A549 (cell line): ENCODE measurements around the gene SNRNP35. TPM values are rescaled to one million over a fixed set of nuclear protein-coding genes. Genes with fewer than 3 reads are reported as not detected.

Source experiments
- ATAC-seq, 2 experiments: fragments of 200-7000 bp in 1 of 2; fragments of >200 bp in 1 of 2; cut with Nextera tagmentation in 1 of 2; cut with Tn5 transposase in 1 of 2; 3 replicates each; pipeline versions ENCODE4 v1.8.0 to v1.9.1; 2018 to 2020; ENCODE audit warnings: mild to moderate bottlenecking in 1 of 2, moderate library complexity in 1 of 2
- CTCF ChIA-PET: fragments of 300-600 bp; sonication (Branson Sonifier 250); formaldehyde crosslinking; extraction: SDS; loops from one replicate; lab custom pipeline; 2021; ENCODE audit warnings: antibody characterized with exemption, inconsistent platforms; lab: Yijun Ruan, JAX
- POLR2A ChIA-PET: fragments of 350-600 bp; formaldehyde crosslinking; extraction: SDS; loops from one replicate; lab custom pipeline; 2021; ENCODE audit warnings: antibody characterized with exemption, inconsistent platforms; lab: Yijun Ruan, JAX
- DNase-seq, 2 experiments: peaks; one replicate each; pipeline versions ENCODE4 v3.0.0 to v3.0.0-alpha.2; 2011 to 2016; ENCODE audit warnings: low read depth in 1 of 2, low spot score in 1 of 2
- FAIRE-seq: peaks from 2 replicates; lab custom pipeline; 2011; peaks lifted over from hg19 to GRCh38; lab: Jason Lieb, UNC
- H3K27ac ChIP-seq, 2 experiments: fragments of >200 bp; sonication (Bioruptor Twin); formaldehyde crosslinking; 3 replicates each; pipeline ENCODE4 v1.5.1; 2016 to 2017
- H3K4me1 ChIP-seq: fragments of >200 bp; sonication (Bioruptor Twin); formaldehyde crosslinking; 3 replicates; pipeline ENCODE4 v1.6.1; 2016
- H3K4me2 ChIP-seq: fragments of >200 bp; sonication (Bioruptor Twin); formaldehyde crosslinking; 3 replicates; pipeline ENCODE4 v1.6.1; 2016
- H3K4me3 ChIP-seq: fragments of >200 bp; sonication (Bioruptor Twin); formaldehyde crosslinking; 3 replicates; pipeline ENCODE4 v1.5.1; 2016
- H3K9me3 ChIP-seq: fragments of >200 bp; sonication (Bioruptor Twin); formaldehyde crosslinking; 3 replicates; pipeline ENCODE4 v1.6.1; 2016
- BHLHE40 ChIP-seq: IDR thresholded peaks from 2 replicates; pipeline ENCODE4 v1.6.1; 2012; ENCODE audit warnings: low read depth, low read length, inconsistent platforms
- CBX8 ChIP-seq: fragments of 200-600 bp; sonication (generic); IDR thresholded peaks from 2 replicates; pipeline ENCODE4 v1.6.1; 2016
- CEBPB ChIP-seq, 2 experiments: fragments of >200 bp in 1 of 2; sonication (Bioruptor Twin) in 1 of 2; formaldehyde crosslinking in 1 of 2; IDR thresholded peaks; 2 replicates each; pipeline ENCODE4 v1.6.1; 2012 to 2016
- CHD4 ChIP-seq: fragments of 200-600 bp; sonication (generic); IDR thresholded peaks from 2 replicates; pipeline ENCODE4 v1.6.1; 2016; ENCODE audit warnings: antibody characterized with exemption, mild to moderate bottlenecking, borderline replicate concordance
- EHF ChIP-seq: fragments of 250-450 bp; sonication (Bioruptor Pico); IDR thresholded peaks from 2 replicates; pipeline ENCODE4 v1.5.0; 2020; ENCODE audit warnings: mild to moderate bottlenecking
- ELK1 ChIP-seq: fragments of 150-350 bp; IDR thresholded peaks from 2 replicates; pipeline ENCODE4 v1.6.1; 2014; ENCODE audit warnings: low read depth, mild to moderate bottlenecking, low read length
- FOSL2 ChIP-seq, 2 experiments: fragments of 450-650 bp in 1 of 2; fragments of >200 bp in 1 of 2; sonication (Bioruptor Twin) in 1 of 2; formaldehyde crosslinking; IDR thresholded peaks; 2 replicates each; pipeline versions ENCODE4 v1.5.0 to v1.6.1; 2016 to 2020; ENCODE audit warnings: mild to moderate bottlenecking in 1 of 2, moderate library complexity in 1 of 2
- FOXS1 ChIP-seq: fragments of 250-450 bp; sonication (Bioruptor Pico); IDR thresholded peaks from 2 replicates; pipeline ENCODE4 v1.5.0; 2020; ENCODE audit warnings: mild to moderate bottlenecking, moderate library complexity
- GATA3 ChIP-seq: IDR thresholded peaks from 2 replicates; pipeline ENCODE4 v1.6.1; 2012; ENCODE audit warnings: borderline replicate concordance
- HDAC2 ChIP-seq: fragments of 200-600 bp; sonication (generic); IDR thresholded peaks from 2 replicates; pipeline ENCODE4 v1.6.1; 2016
- HOXA7 ChIP-seq: fragments of 250-450 bp; sonication (Bioruptor Pico); IDR thresholded peaks from 2 replicates; pipeline ENCODE4 v1.5.0; 2020; ENCODE audit warnings: mild to moderate bottlenecking, moderate library complexity
- HOXB13 ChIP-seq: fragments of 250-450 bp; sonication (Bioruptor Pico); IDR thresholded peaks from 2 replicates; pipeline ENCODE4 v1.5.0; 2020; ENCODE audit warnings: low read depth, mild to moderate bottlenecking, moderate library complexity
- HOXB5 ChIP-seq: fragments of 250-450 bp; sonication (Bioruptor Pico); IDR thresholded peaks from 2 replicates; pipeline ENCODE4 v1.5.0; 2020; ENCODE audit warnings: mild to moderate bottlenecking, moderate library complexity
- KDM1A ChIP-seq: fragments of 200-600 bp; sonication (generic); IDR thresholded peaks from 2 replicates; pipeline ENCODE4 v1.6.1; 2016; ENCODE audit warnings: low read depth, mild to moderate bottlenecking
- KDM5A ChIP-seq: fragments of 200-600 bp; sonication (generic); IDR thresholded peaks from 2 replicates; pipeline ENCODE4 v1.6.1; 2016; ENCODE audit warnings: antibody characterized with exemption, mild to moderate bottlenecking
- MAFK ChIP-seq: fragments of 450-650 bp; IDR thresholded peaks from 2 replicates; pipeline ENCODE4 v1.6.1; 2014; ENCODE audit not compliant: partially characterized antibody
- MAZ ChIP-seq: fragments of 150-350 bp; IDR thresholded peaks from 2 replicates; pipeline ENCODE4 v1.6.1; 2014; ENCODE audit warnings: antibody characterized with exemption, low read depth, low read length, borderline replicate concordance
- NPAS2 ChIP-seq: fragments of 250-450 bp; sonication (Bioruptor Pico); IDR thresholded peaks from 2 replicates; pipeline ENCODE4 v1.8.0; 2022; ENCODE audit warnings: mild to moderate bottlenecking, moderate library complexity, borderline replicate concordance
- NR3C1 ChIP-seq: fragments of >200 bp; sonication (Bioruptor Twin); formaldehyde crosslinking; IDR thresholded peaks from 3 replicates; pipeline ENCODE4 v1.6.1; 2017
- PHF8 ChIP-seq: fragments of 200-600 bp; sonication (generic); IDR thresholded peaks from 2 replicates; pipeline ENCODE4 v1.6.1; 2016; ENCODE audit warnings: low read depth, mild to moderate bottlenecking, antibody characterized with exemption, moderate library complexity, borderline replicate concordance
- POLR2A ChIP-seq: IDR thresholded peaks from 2 replicates; pipeline ENCODE4 v1.6.1; 2012; ENCODE audit warnings: mild to moderate bottlenecking, low read length
- RAD21 ChIP-seq, 2 experiments: fragments of >200 bp in 1 of 2; sonication (Bioruptor Twin) in 1 of 2; formaldehyde crosslinking in 1 of 2; IDR thresholded peaks in 1 of 2; conservative IDR thresholded peaks in 1 of 2; 2 replicates in 1 of 2; 3 replicates in 1 of 2; pipeline ENCODE4 v1.6.1; 2012 to 2018; ENCODE audit warnings: inconsistent platforms in 1 of 2
- RARB ChIP-seq: fragments of 250-450 bp; sonication (Bioruptor Pico); IDR thresholded peaks from 2 replicates; pipeline ENCODE4 v1.8.0; 2021; ENCODE audit warnings: mild to moderate bottlenecking, moderate library complexity
- RCOR1 ChIP-seq: fragments of 150-350 bp; IDR thresholded peaks from 2 replicates; pipeline ENCODE4 v1.6.1; 2014; ENCODE audit warnings: antibody characterized with exemption, low read length, low read depth
- REST ChIP-seq: fragments of 200-600 bp; sonication (generic); IDR thresholded peaks from 2 replicates; pipeline ENCODE4 v1.6.1; 2016; ENCODE audit warnings: antibody characterized with exemption, mild to moderate bottlenecking, moderate library complexity
- SMC3 ChIP-seq: fragments of >200 bp; sonication (Bioruptor Twin); formaldehyde crosslinking; IDR thresholded peaks from 3 replicates; pipeline ENCODE4 v1.6.1; 2018; ENCODE audit warnings: inconsistent platforms
- TFCP2L1 ChIP-seq: fragments of 250-450 bp; sonication (Bioruptor Pico); IDR thresholded peaks from 2 replicates; pipeline ENCODE4 v1.5.0; 2021; ENCODE audit warnings: mild to moderate bottlenecking
- TP53 ChIP-seq: fragments of 250-450 bp; sonication (Bioruptor Pico); IDR thresholded peaks from 2 replicates; pipeline ENCODE4 v1.5.0; 2021; ENCODE audit warnings: mild to moderate bottlenecking, moderate library complexity
- USF2 ChIP-seq: fragments of 450-650 bp; IDR thresholded peaks from 2 replicates; pipeline ENCODE4 v1.6.1; 2014; ENCODE audit warnings: antibody characterized with exemption
- ZC3H11A ChIP-seq: fragments of 450-650 bp; IDR thresholded peaks from 2 replicates; pipeline ENCODE4 v1.6.1; 2014; ENCODE audit warnings: antibody characterized with exemption, mild to moderate bottlenecking
- ZFP36 ChIP-seq: fragments of 450-650 bp; IDR thresholded peaks from 2 replicates; pipeline ENCODE4 v1.6.1; 2014; ENCODE audit warnings: borderline replicate concordance; ENCODE audit not compliant: partially characterized antibody
- WGBS: methylation state at CpG from one replicate; pipeline ENCODE4 v1.1.6; 2017; ENCODE audit errors: missing lambda C conversion rate; 5-methylcytosine and 5-hydroxymethylcytosine counted together
- polyA plus RNA-seq, 4 experiments: library from polyadenylated mRNA; depleted of rRNA in 3 of 4; stranded (reverse); fragments of >200 nt; fragmentation: RNase III in 1 of 4; extraction: RNeasy Plus Mini Kit Qiagen cat#74134 plus additional on column Dnase treatment in 1 of 4; gene quantifications; 2 replicates in 3 of 4; 3 replicates in 1 of 4; pipeline ENCODE4 v1.2.3, GENCODE V29; 2011 to 2017
- TF ChIP-seq, protein P1 (sequence below): IDR thresholded peaks from 2 replicates; pipeline ENCODE4 v1.6.1; 2012
- TF ChIP-seq, protein P2 (sequence below): IDR thresholded peaks from 2 replicates; pipeline ENCODE4 v1.6.1; 2012; ENCODE audit warnings: low read depth, borderline replicate concordance
- TF ChIP-seq, protein P3 (sequence below): IDR thresholded peaks from 2 replicates; pipeline ENCODE4 v1.6.1; 2012

SNRNP35 gene
- polyA plus RNA-seq, 2 of the 4 experiments (the other 2 are of a cell fraction), result 19.1 to 21.5 TPM

- peak; percentile 97 to 98 for ATAC-seq
- ChIA-PET CTCF (interaction anchor here (1.0 to 1.8 kb wide), 2 partner anchors 8 to 9 kb away, joined by 3 to 5 read pairs; no protein-coding TSS in a partner anchor), POLR2A (no interaction called here)
- Histone ChIP-seq H3K4me2 (peak within 1 kb of the TSS; percentile 92), H3K27ac (peak within 1 kb of the TSS; percentile 75 to 90), H3K4me1 (peaks cover 5% of the 10 kb centered on the region; the same call in 1 of the 3 replicates), H3K4me3 (peak within 1 kb of the TSS; percentile 68), H3K9me3 (no peaks in the 10 kb centered on the region)
- TF ChIP-seq FOSL2 (IDR thresholded peaks at IDR 0.05), result no peak
- no peak for TF ChIP-seq FOSL2 (CRISPR knock-in tag; IDR thresholded peaks at IDR 0.05)
- TF ChIP-seq MAZ, result no peak
- no peak for TF ChIP-seq RARB (CRISPR knock-in tag)
- TF ChIP-seq HOXA7 (CRISPR knock-in tag), result no peak
- no peak for TF ChIP-seq RCOR1
- TF ChIP-seq ZC3H11A, result no peak
- TF ChIP-seq RAD21 (conservative IDR thresholded peaks at IDR 0.05 in 1 of 2, IDR thresholded peaks at IDR 0.05 in 1 of 2), result no peak; a peak in 1 of 5 replicates
- 0 out of 4 replicates have a peak, but pooled peaks of 1 of the 2 experiments have one; percentile 5 for TF ChIP-seq CEBPB (IDR thresholded peaks at IDR 0.05)
- TF ChIP-seq EHF (CRISPR knock-in tag), result no peak
- no peak for TF ChIP-seq SMC3
- TF ChIP-seq MAFK, result no peak
- TF ChIP-seq GATA3, result no peak
- no peak for TF ChIP-seq KDM1A
- peak; percentile 47 for TF ChIP-seq POLR2A
- TF ChIP-seq, protein P1, sequence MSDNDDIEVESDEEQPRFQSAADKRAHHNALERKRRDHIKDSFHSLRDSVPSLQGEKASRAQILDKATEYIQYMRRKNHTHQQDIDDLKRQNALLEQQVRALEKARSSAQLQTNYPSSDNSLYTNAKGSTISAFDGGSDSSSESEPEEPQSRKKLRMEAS, result peak; percentile 67; the same call in 1 of the 2 replicates
- TF ChIP-seq FOXS1 (CRISPR knock-in tag), result no peak
- TF ChIP-seq NR3C1, result no peak
- TF ChIP-seq HDAC2, result no peak
- TF ChIP-seq NPAS2 (CRISPR knock-in tag), result no peak
- TF ChIP-seq, protein P2, sequence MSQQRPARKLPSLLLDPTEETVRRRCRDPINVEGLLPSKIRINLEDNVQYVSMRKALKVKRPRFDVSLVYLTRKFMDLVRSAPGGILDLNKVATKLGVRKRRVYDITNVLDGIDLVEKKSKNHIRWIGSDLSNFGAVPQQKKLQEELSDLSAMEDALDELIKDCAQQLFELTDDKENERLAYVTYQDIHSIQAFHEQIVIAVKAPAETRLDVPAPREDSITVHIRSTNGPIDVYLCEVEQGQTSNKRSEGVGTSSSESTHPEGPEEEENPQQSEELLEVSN, result peak; percentile 67; the same call in 1 of the 2 replicates
- TF ChIP-seq PHF8, result peak; percentile 54
- no peak for TF ChIP-seq USF2
- peak; percentile 72 for TF ChIP-seq BHLHE40
- TF ChIP-seq ELK1, result no peak
- no peak for TF ChIP-seq KDM5A
- no peak for TF ChIP-seq TFCP2L1
- no peak for TF ChIP-seq ZFP36
- 0 out of 2 replicates have a peak, but pooled peaks have one; percentile 7 for TF ChIP-seq HOXB5
- no peak for TF ChIP-seq REST
- TF ChIP-seq, protein P3, sequence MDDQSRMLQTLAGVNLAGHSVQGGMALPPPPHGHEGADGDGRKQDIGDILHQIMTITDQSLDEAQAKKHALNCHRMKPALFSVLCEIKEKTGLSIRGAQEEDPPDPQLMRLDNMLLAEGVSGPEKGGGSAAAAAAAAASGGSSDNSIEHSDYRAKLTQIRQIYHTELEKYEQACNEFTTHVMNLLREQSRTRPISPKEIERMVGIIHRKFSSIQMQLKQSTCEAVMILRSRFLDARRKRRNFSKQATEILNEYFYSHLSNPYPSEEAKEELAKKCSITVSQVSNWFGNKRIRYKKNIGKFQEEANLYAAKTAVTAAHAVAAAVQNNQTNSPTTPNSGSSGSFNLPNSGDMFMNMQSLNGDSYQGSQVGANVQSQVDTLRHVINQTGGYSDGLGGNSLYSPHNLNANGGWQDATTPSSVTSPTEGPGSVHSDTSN, result no peak
- TF ChIP-seq TP53 (CRISPR knock-in tag), result 0 out of 2 replicates have a peak, but pooled peaks have one; percentile 44
- TF ChIP-seq HOXB13 (CRISPR knock-in tag), result no peak
- no peak for TF ChIP-seq CHD4
- no peak for TF ChIP-seq CBX8
- FAIRE-seq, result no peak
- 3% methylated on average over 63 of the region's 69 CpGs for WGBS
- peak; percentile 78 to 90 for DNase-seq
Observed at GRCh38 chr12:123436017-123436964, 21.6 kb upstream of the SNRNP35 start, which contains the start of gene RILPL2. RILPL2 (minus strand) TSS chr12:123436684; CDS start chr12:123436420, 264 bp downstream.
